ENCODE measurements around the gene PIEZO2.

PIEZO2 gene

GRCh38 chr18:11043694-11044093 is 105.7 kb downstream of the PIEZO2 start:
- Histone ChIP-seq H3K27me3 (ENCODE audit: insufficient read depth, poor library complexity, severe bottlenecking) (no peaks in the 10 kb centered on the region), H3K27ac (replicated peaks) (no peak overlapping the region), H3K4me3 (replicated peaks; ENCODE audit: insufficient read depth, low read length) (no peak overlapping the region)
- TF ChIP-seq CTCF (IDR thresholded peaks at IDR 0.05; ENCODE audit: insufficient read depth, low read length) = no peak
- no peak for TF ChIP-seq SPI1 (IDR thresholded peaks at IDR 0.05; ENCODE audit: borderline replicate concordance, low read depth)
- TF ChIP-seq GABPA (IDR thresholded peaks at IDR 0.05; ENCODE audit: low read depth) = no peak
- TF ChIP-seq POLR2AphosphoS5 (IDR thresholded peaks at IDR 0.05; ENCODE audit: low read depth) = no peak
- TF ChIP-seq, protein P1, sequence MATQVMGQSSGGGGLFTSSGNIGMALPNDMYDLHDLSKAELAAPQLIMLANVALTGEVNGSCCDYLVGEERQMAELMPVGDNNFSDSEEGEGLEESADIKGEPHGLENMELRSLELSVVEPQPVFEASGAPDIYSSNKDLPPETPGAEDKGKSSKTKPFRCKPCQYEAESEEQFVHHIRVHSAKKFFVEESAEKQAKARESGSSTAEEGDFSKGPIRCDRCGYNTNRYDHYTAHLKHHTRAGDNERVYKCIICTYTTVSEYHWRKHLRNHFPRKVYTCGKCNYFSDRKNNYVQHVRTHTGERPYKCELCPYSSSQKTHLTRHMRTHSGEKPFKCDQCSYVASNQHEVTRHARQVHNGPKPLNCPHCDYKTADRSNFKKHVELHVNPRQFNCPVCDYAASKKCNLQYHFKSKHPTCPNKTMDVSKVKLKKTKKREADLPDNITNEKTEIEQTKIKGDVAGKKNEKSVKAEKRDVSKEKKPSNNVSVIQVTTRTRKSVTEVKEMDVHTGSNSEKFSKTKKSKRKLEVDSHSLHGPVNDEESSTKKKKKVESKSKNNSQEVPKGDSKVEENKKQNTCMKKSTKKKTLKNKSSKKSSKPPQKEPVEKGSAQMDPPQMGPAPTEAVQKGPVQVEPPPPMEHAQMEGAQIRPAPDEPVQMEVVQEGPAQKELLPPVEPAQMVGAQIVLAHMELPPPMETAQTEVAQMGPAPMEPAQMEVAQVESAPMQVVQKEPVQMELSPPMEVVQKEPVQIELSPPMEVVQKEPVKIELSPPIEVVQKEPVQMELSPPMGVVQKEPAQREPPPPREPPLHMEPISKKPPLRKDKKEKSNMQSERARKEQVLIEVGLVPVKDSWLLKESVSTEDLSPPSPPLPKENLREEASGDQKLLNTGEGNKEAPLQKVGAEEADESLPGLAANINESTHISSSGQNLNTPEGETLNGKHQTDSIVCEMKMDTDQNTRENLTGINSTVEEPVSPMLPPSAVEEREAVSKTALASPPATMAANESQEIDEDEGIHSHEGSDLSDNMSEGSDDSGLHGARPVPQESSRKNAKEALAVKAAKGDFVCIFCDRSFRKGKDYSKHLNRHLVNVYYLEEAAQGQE (IDR thresholded peaks at IDR 0.05; ENCODE audit: insufficient replicate concordance, low read depth) = no peak
- DNase-seq (ENCODE audit: low read depth in 1 of 2, low spot score in 1 of 2) = no peak

DNA sequence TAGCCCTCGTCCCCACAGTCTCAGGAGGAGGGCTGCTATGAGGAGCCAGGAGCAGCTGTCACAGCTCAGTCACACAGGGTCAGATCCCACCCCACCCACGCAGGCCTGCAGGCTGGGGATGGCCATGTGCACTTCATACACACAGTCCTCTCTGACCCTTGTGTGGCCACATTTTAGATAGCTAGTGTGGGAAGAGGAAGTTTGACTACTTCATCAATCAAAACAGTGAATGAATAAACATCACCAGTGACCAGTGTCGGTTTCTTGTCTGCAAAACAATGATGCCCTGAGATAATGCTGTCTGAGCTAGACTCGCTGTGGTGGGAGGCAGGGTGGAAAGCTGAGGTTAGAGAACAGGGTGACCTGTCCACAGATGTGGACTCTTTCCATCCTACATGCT is 107.1 kb downstream of the PIEZO2 start:
- DNase-seq (ENCODE audit: low read depth in 1 of 2, low spot score in 1 of 2) = no peak
- Histone ChIP-seq H3K27ac (replicated peaks) (no peak overlapping the region), H3K4me3 (replicated peaks; ENCODE audit: insufficient read depth, low read length) (no peak overlapping the region), H3K27me3 (ENCODE audit: insufficient read depth, poor library complexity, severe bottlenecking) (peaks cover 3% of the 10 kb centered on the region)
- TF ChIP-seq GABPA (IDR thresholded peaks at IDR 0.05; ENCODE audit: low read depth) = no peak
- no peak for TF ChIP-seq CTCF (IDR thresholded peaks at IDR 0.05; ENCODE audit: insufficient read depth, low read length)
- TF ChIP-seq POLR2AphosphoS5 (IDR thresholded peaks at IDR 0.05; ENCODE audit: low read depth) = no peak
- TF ChIP-seq, protein P1 (IDR thresholded peaks at IDR 0.05; ENCODE audit: insufficient replicate concordance, low read depth) = no peak
- TF ChIP-seq SPI1 (IDR thresholded peaks at IDR 0.05; ENCODE audit: borderline replicate concordance, low read depth) = no peak

GRCh38 chr18:11040823-11041656 is 108.3 kb downstream of the PIEZO2 start:
- Histone ChIP-seq H3K27me3 (ENCODE audit: insufficient read depth, poor library complexity, severe bottlenecking) (peaks cover 3% of the 10 kb centered on the region), H3K4me3 (replicated peaks; ENCODE audit: insufficient read depth, low read length) (no peak overlapping the region), H3K27ac (replicated peaks) (no peak overlapping the region)
- peak; percentile 13 to 45 for DNase-seq (ENCODE audit: low read depth in 1 of 2, low spot score in 1 of 2)
- TF ChIP-seq POLR2AphosphoS5 (IDR thresholded peaks at IDR 0.05; ENCODE audit: low read depth) = no peak
- TF ChIP-seq CTCF (IDR thresholded peaks at IDR 0.05; ENCODE audit: insufficient read depth, low read length) = peak; percentile 72
